K562 (cell line): ENCODE measurements around the gene ATP1A2. TPM values are rescaled to one million over a fixed set of nuclear protein-coding genes. Genes with fewer than 3 reads are reported as not detected.

ENCODE experiments used
- CEBPB ChIP-seq: fragments of 450-650 bp; IDR thresholded peaks from 2 replicates; pipeline ENCODE4 v1.6.1; 2016; ENCODE audit warnings: missing genetic modification characterization, missing compliant biosample characterization
- DMBX1 ChIP-seq: fragments of 250-450 bp; sonication (Bioruptor Pico); IDR thresholded peaks from 2 replicates; pipeline ENCODE4 v1.8.0; 2022; ENCODE audit warnings: inconsistent platforms, mild to moderate bottlenecking, moderate library complexity, borderline replicate concordance
- E2F1 ChIP-seq: sonication (generic); formaldehyde crosslinking; IDR thresholded peaks from 2 replicates; pipeline ENCODE4 v1.8.1; 2023; ENCODE audit warnings: mild to moderate bottlenecking, missing genetic modification reagents, moderate library complexity
- FUS ChIP-seq: fragments of 200-400 bp; formaldehyde crosslinking; optimal IDR thresholded peaks from 2 replicates; pipeline ENCODE3; 2017; ENCODE audit warnings: low read depth, low read length
- GTF2A2 ChIP-seq: IDR thresholded peaks from 2 replicates; pipeline ENCODE4 v1.6.1; 2016; ENCODE audit warnings: mild to moderate bottlenecking, missing genetic modification characterization, missing compliant biosample characterization
- LCOR ChIP-seq: sonication (generic); formaldehyde crosslinking; IDR thresholded peaks from 2 replicates; pipeline ENCODE4 v1.8.0; 2022; ENCODE audit warnings: mild to moderate bottlenecking, missing genetic modification reagents
- MGA ChIP-seq: fragments of 450-650 bp; IDR thresholded peaks from 2 replicates; pipeline ENCODE4 v1.6.1; 2016; ENCODE audit warnings: mild to moderate bottlenecking, moderate library complexity
- MLX ChIP-seq, 2 experiments: fragments of 450-650 bp in 1 of 2; sonication (generic) in 1 of 2; formaldehyde crosslinking; conservative IDR thresholded peaks; 2 replicates each; pipeline versions ENCODE4 v1.4.0 to v1.8.1; 2020 to 2022; ENCODE audit warnings: mild to moderate bottlenecking in 1 of 2, missing genetic modification reagents in 1 of 2
- MNT ChIP-seq, 2 experiments: fragments of 450-650 bp; conservative IDR thresholded peaks; 2 replicates each; pipeline ENCODE4 v1.6.1; 2017; ENCODE audit warnings: mild to moderate bottlenecking in 2 of 2, moderate library complexity in 2 of 2
- ZNF175 ChIP-seq: fragments of 200-800 bp; sonication (Bioruptor generic); IDR thresholded peaks from 2 replicates; pipeline ENCODE4 v1.6.1; 2016; ENCODE audit warnings: low read depth, mild to moderate bottlenecking, missing genetic modification characterization, missing compliant biosample characterization
- ZNF3 ChIP-seq: fragments of 250-450 bp; sonication (Bioruptor Pico); IDR thresholded peaks from 2 replicates; pipeline ENCODE4 v1.5.0; 2021; ENCODE audit warnings: mild to moderate bottlenecking, moderate library complexity
- polyA plus RNA-seq, 8 experiments: library from polyadenylated mRNA; depleted of rRNA in 4 of 8; stranded (reverse) in 5 of 8; unstranded in 3 of 8; fragments of >200 nt; fragmentation: Nextera tagmentation in 2 of 8; fragmentation: Illumina TruSeq in 1 of 8; extraction: Ambion mirVana in 2 of 8; extraction: Trizol in 1 of 8; gene quantifications; 2 replicates each; pipeline versions ENCODE4 v1.2.1 to v1.2.3, GENCODE V29; 2011 to 2014; ENCODE audit warnings: inconsistent platforms in 1 of 8, missing spikeins in 1 of 8
- total RNA-seq, 7 experiments: library from RNA; depleted of rRNA in 6 of 7; stranded (reverse); fragments of >200 nt in 6 of 7; fragmentation: Illumina TruSeq in 2 of 7; extraction: Trizol in 2 of 7; gene quantifications; 2 replicates each; pipeline versions ENCODE4 v1.2.1 to v1.2.3, GENCODE V29; 2011 to 2021; ENCODE audit warnings: low replicate concordance in 1 of 7

ATP1A2 gene
- total and polyA plus RNA-seq, 9 of the 15 experiments (the other 6 are each of a cell fraction or from before 2014, with no cell fraction given): 0.04 to 0.11 (median 0.09) TPM; not detected in 6

GRCh38 chr1:160108888-160109662 is 6.5 kb upstream of the ATP1A2 start (continued):
- no peak for TF ChIP-seq MLX (CRISPR knock-in tag; conservative IDR thresholded peaks at IDR 0.05)
- peak; percentile 87 for TF ChIP-seq CEBPB (tag)
- 0 out of 2 replicates have a peak, but pooled peaks have one; percentile 55 for TF ChIP-seq ZNF3 (CRISPR knock-in tag)
- TF ChIP-seq FUS: no peak
- TF ChIP-seq LCOR (CRISPR knock-in tag): no peak
- TF ChIP-seq GTF2A2 (tag): no peak
- TF ChIP-seq ZNF175: 0 out of 2 replicates have a peak, but pooled peaks have one; percentile 36
- no peak for TF ChIP-seq E2F1
- TF ChIP-seq MGA: peak; percentile 80
- TF ChIP-seq DMBX1 (CRISPR knock-in tag): no peak; the same call in 1 of the 2 replicates
- 0 out of 4 replicates have a peak, but pooled peaks of 1 of the 2 experiments have one; percentile 21 for TF ChIP-seq MNT (conservative IDR thresholded peaks at IDR 0.05)
